GM19395 (cell line): Measurements from ENCODE around the gene R3HDML.
"Not testable (repeated sequence)": the region's sequence is repeated elsewhere in the genome, so short reads cannot be mapped to it uniquely, and the experiment has no call there.

Experiments
- ATAC-seq: cut with Tn5 transposase; IDR thresholded peaks from one replicate; pipeline ENCODE4 v1.9.1; 2021; ENCODE audit warnings: mild to moderate bottlenecking, moderate library complexity; ENCODE audit not compliant: unreplicated experiment

The R3HDML gene

GRCh38 chr20:44336725-44337380 lies at the start of gene R3HDML:
R3HDML (plus strand) TSS chr20:44337043; CDS start chr20:44337158, 115 bp downstream.
- no peak for ATAC-seq

GRCh38 chr20:44287272-44288097 lies 49.4 kb upstream of the R3HDML start:
- no peak for ATAC-seq

- no peak for ATAC-seq
These were observed 48.6 kb upstream of the R3HDML start for GRCh38 chr20:44288252-44288651.

GRCh38 chr20:44291754-44292153 lies 45.1 kb upstream of the R3HDML start:
- no peak for ATAC-seq

- no peak for ATAC-seq
These were observed 40.8 kb upstream of the R3HDML start for GRCh38 chr20:44296011-44296410.

- no peak for ATAC-seq
These were observed 39.1 kb upstream of the R3HDML start for GRCh38 chr20:44297721-44298120.

- not testable (repeated sequence) for ATAC-seq
These were observed 37.8 kb upstream of the R3HDML start for GRCh38 chr20:44299011-44299535.

GRCh38 chr20:44301285-44301684 lies 35.6 kb upstream of the R3HDML start:
- no peak for ATAC-seq

- no peak for ATAC-seq
These were observed 34.7 kb upstream of the R3HDML start for GRCh38 chr20:44302026-44302669.

- no peak for ATAC-seq
These were observed 34.1 kb upstream of the R3HDML start for GRCh38 chr20:44302736-44303135.

GRCh38 chr20:44304383-44304782 lies 32.5 kb upstream of the R3HDML start:
- no peak for ATAC-seq

- no peak for ATAC-seq
These were observed 29.9 kb upstream of the R3HDML start for GRCh38 chr20:44306927-44307326.

- no peak for ATAC-seq
These were observed 26.8 kb upstream of the R3HDML start for GRCh38 chr20:44309763-44310663.

GRCh38 chr20:44310664-44311639 lies 25.9 kb upstream of the R3HDML start, which contains the start of gene FITM2:
FITM2 (minus strand) TSS chr20:44311202; CDS start chr20:44311148, 54 bp downstream.
- peak; percentile 88 for ATAC-seq

- ATAC-seq = no peak
These were observed 22.0 kb upstream of the R3HDML start for GRCh38 chr20:44314870-44315269.

- ATAC-seq = no peak
These were observed 16.9 kb upstream of the R3HDML start for GRCh38 chr20:44319839-44320422.

GRCh38 chr20:44324343-44324742 lies 12.5 kb upstream of the R3HDML start:
- no peak for ATAC-seq

GRCh38 chr20:44326391-44327159 lies 10.3 kb upstream of the R3HDML start:
- ATAC-seq = no peak
